K562 (cell line): ENCODE data around the gene ADGRF1. TPM values are rescaled to one million over a fixed set of nuclear protein-coding genes. Genes with fewer than 3 reads are reported as not detected.

Experiments used
- ATAC-seq: fragments of 200-7000 bp; cut with Tn5 transposase; 3 replicates; pipeline ENCODE4 v1.9.1; 2020; ENCODE audit warnings: moderate library complexity
- BruUV-seq: library from RNA; stranded (reverse); fragments of 400-500 nt; replicated peaks from 2 replicates; lab custom pipeline; 2021; lab: Mats Ljungman, UMichigan
- CTCF ChIA-PET: fragments of 300-600 bp; formaldehyde crosslinking; extraction: SDS; loops from one replicate; lab custom pipeline; 2021; ENCODE audit warnings: low intra/inter-chr PET ratio; lab: Yijun Ruan, JAX
- POLR2A ChIA-PET: fragments of 300-600, 350-650 bp; sonication (Branson Sonifier 250); formaldehyde crosslinking; extraction: SDS; loops from one replicate; lab custom pipeline; 2021; ENCODE audit warnings: antibody characterized with exemption, inconsistent platforms; lab: Yijun Ruan, JAX
- DNase-seq, 4 experiments: peaks; one replicate each; pipeline versions ENCODE4 v3.0.0 to v3.0.0-alpha.2; 2011 to 2018; ENCODE audit warnings: low spot score in 3 of 4, mixed read lengths in 3 of 4; ENCODE audit errors: extremely low read depth in 1 of 4
- FAIRE-seq: peaks from 2 replicates; lab custom pipeline; 2011; peaks lifted over from hg19 to GRCh38; lab: Jason Lieb, UNC
- H2AFZ ChIP-seq: 2 replicates; pipeline ENCODE4 v1.6.0; 2011; ENCODE audit warnings: low read depth, low read length, control low read depth, inconsistent platforms
- H3K27ac ChIP-seq: fragments of 200-600 bp; 3 replicates; pipeline ENCODE4 v1.8.0; 2011; ENCODE audit warnings: low read depth, mild to moderate bottlenecking, control low read depth, inconsistent platforms, low read length, moderate library complexity, mixed read lengths; ENCODE audit errors: extremely low read depth
- H3K27me3 ChIP-seq, 2 experiments: fragments of 300-600 bp in 1 of 2; 2 replicates in 1 of 2; 3 replicates in 1 of 2; pipeline versions ENCODE4 v1.6.0 to v1.8.0; 2011; ENCODE audit warnings: inconsistent platforms in 2 of 2, low read length in 2 of 2, mild to moderate bottlenecking in 1 of 2, mixed read lengths in 1 of 2, moderate library complexity in 1 of 2; ENCODE audit not compliant: control insufficient read depth in 2 of 2, insufficient read depth in 2 of 2
- H3K36me3 ChIP-seq: fragments of 300-600 bp; 3 replicates; pipeline ENCODE4 v1.8.0; 2011; ENCODE audit warnings: mild to moderate bottlenecking, low read length, inconsistent platforms; ENCODE audit not compliant: control insufficient read depth, insufficient read depth
- H3K4me1 ChIP-seq, 2 experiments: fragments of 200-600 bp in 1 of 2; replicated peaks in 1 of 2; 2 replicates in 1 of 2; 3 replicates in 1 of 2; pipeline versions ENCODE4 v1.5.1 to v1.8.0; 2011; ENCODE audit warnings: inconsistent platforms in 2 of 2, low read length in 2 of 2, mild to moderate bottlenecking in 1 of 2, mixed read lengths in 1 of 2, moderate library complexity in 1 of 2; ENCODE audit not compliant: control insufficient read depth in 2 of 2, insufficient read depth in 2 of 2
- H3K4me2 ChIP-seq: 2 replicates; pipeline ENCODE4 v1.6.1; 2011; ENCODE audit warnings: low read length, control low read depth, inconsistent platforms, mixed read lengths; ENCODE audit not compliant: insufficient read depth
- H3K4me3 ChIP-seq: fragments of 200-600 bp; sonication (generic), shearing (Covaris generic); 2 replicates; pipeline ENCODE4 v1.5.1; 2016; ENCODE audit warnings: control low read depth, inconsistent platforms
- H3K79me2 ChIP-seq: fragments of 200-600 bp; 3 replicates; pipeline ENCODE4 v1.8.0; 2011; ENCODE audit warnings: low read length, inconsistent platforms; ENCODE audit not compliant: control insufficient read depth, insufficient read depth
- H3K9ac ChIP-seq, 2 experiments: 2 replicates each; pipeline versions ENCODE4 v1.6.0 to v1.6.1; 2011; ENCODE audit warnings: low read depth in 2 of 2, low read length in 2 of 2, control low read depth in 1 of 2, inconsistent platforms in 1 of 2, mild to moderate bottlenecking in 1 of 2, mixed read lengths in 1 of 2; ENCODE audit not compliant: insufficient read depth in 1 of 2
- H3K9me1 ChIP-seq: one replicate; pipeline ENCODE4 v1.6.0; 2011; ENCODE audit warnings: inconsistent platforms, mild to moderate bottlenecking, low read length, moderate library complexity; ENCODE audit not compliant: control insufficient read depth, insufficient read depth
- H3K9me3 ChIP-seq: replicated peaks from 2 replicates; pipeline ENCODE4 v1.5.1; 2011; ENCODE audit warnings: low read depth, low read length, inconsistent platforms; ENCODE audit not compliant: control insufficient read depth, insufficient read depth
- H4K20me1 ChIP-seq: replicated peaks from 2 replicates; pipeline ENCODE4 v1.6.1; 2011; ENCODE audit warnings: low read length, inconsistent platforms, mixed read lengths; ENCODE audit not compliant: control insufficient read depth, insufficient read depth
- LCOR ChIP-seq: sonication (generic); formaldehyde crosslinking; IDR thresholded peaks from 2 replicates; pipeline ENCODE4 v1.8.0; 2022; ENCODE audit warnings: mild to moderate bottlenecking, missing genetic modification reagents
- PATZ1 ChIP-seq: fragments of 250-450 bp; sonication (Bioruptor Pico); IDR thresholded peaks from 2 replicates; pipeline ENCODE4 v1.5.0; 2020; ENCODE audit warnings: mild to moderate bottlenecking, borderline replicate concordance
- PHB2 ChIP-seq: fragments of 450-650 bp; IDR thresholded peaks from 2 replicates; pipeline ENCODE4 v1.6.1; 2017; ENCODE audit warnings: low read depth
- PHTF2 ChIP-seq: fragments of 250-450 bp; sonication (Bioruptor Pico); IDR thresholded peaks from 2 replicates; pipeline ENCODE4 v1.5.0; 2021; ENCODE audit warnings: mild to moderate bottlenecking
- PTTG1 ChIP-seq: fragments of 450-650 bp; IDR thresholded peaks from 2 replicates; pipeline ENCODE4 v1.6.1; 2016; ENCODE audit warnings: low read depth, mild to moderate bottlenecking, missing genetic modification characterization, missing compliant biosample characterization
- SIX5 ChIP-seq, 2 experiments: IDR thresholded peaks; 2 replicates each; pipeline ENCODE4 v1.6.1; 2011; ENCODE audit warnings: low read length in 2 of 2, borderline replicate concordance in 1 of 2, low read depth in 1 of 2, mild to moderate bottlenecking in 1 of 2, moderate library complexity in 1 of 2; ENCODE audit not compliant: insufficient read depth in 1 of 2
- TRIM24 ChIP-seq, 2 experiments: fragments of 450-650 bp; IDR thresholded peaks; 2 replicates each; pipeline ENCODE4 v1.6.1; 2016
- TRIM28 ChIP-seq: fragments of 450-650 bp; IDR thresholded peaks from 2 replicates; pipeline ENCODE4 v1.6.1; 2017
- ZNF57 ChIP-seq: fragments of 450-650 bp; formaldehyde crosslinking; IDR thresholded peaks from 2 replicates; pipeline ENCODE4 v1.4.0; 2020; ENCODE audit warnings: mild to moderate bottlenecking, moderate library complexity
- ZNF584 ChIP-seq: fragments of 200-800 bp; sonication (Bioruptor generic); IDR thresholded peaks from 2 replicates; pipeline ENCODE4 v1.6.1; 2016; ENCODE audit warnings: low read depth, mild to moderate bottlenecking, missing genetic modification characterization, missing compliant biosample characterization
- WGBS: fragments of 100-300 bp; shearing (Covaris generic); methylation state at CpG from one replicate; pipeline ENCODE4 v1.1.6; 2016; ENCODE audit warnings: low coverage, mixed read lengths; ENCODE audit not compliant: insufficient coverage; ENCODE audit errors: missing lambda C conversion rate; 5-methylcytosine and 5-hydroxymethylcytosine counted together
- in situ Hi-C: fragments of 300-500 bp; cut with MboI; formaldehyde crosslinking; loops from 4 replicates; pipeline ENCODE4 v1.15.0; 2018; ENCODE audit warnings: inconsistent platforms, mixed read lengths
- intact Hi-C: fragments of 100-400 bp; cut with micrococcal nuclease; formaldehyde crosslinking; loops from 2 replicates; pipeline ENCODE4 v1.14.2; 2022
- polyA plus RNA-seq, 8 experiments: library from polyadenylated mRNA; depleted of rRNA in 4 of 8; stranded (reverse) in 5 of 8; unstranded in 3 of 8; fragments of >200 nt; fragmentation: Nextera tagmentation in 2 of 8; fragmentation: Illumina TruSeq in 1 of 8; extraction: Ambion mirVana in 2 of 8; extraction: Trizol in 1 of 8; gene quantifications; 2 replicates each; pipeline versions ENCODE4 v1.2.1 to v1.2.3, GENCODE V29; 2011 to 2014; ENCODE audit warnings: inconsistent platforms in 1 of 8, missing spikeins in 1 of 8
- total RNA-seq, 7 experiments: library from RNA; depleted of rRNA in 6 of 7; stranded (reverse); fragments of >200 nt in 6 of 7; fragmentation: Illumina TruSeq in 2 of 7; extraction: Trizol in 2 of 7; gene quantifications; 2 replicates each; pipeline versions ENCODE4 v1.2.1 to v1.2.3, GENCODE V29; 2011 to 2021; ENCODE audit warnings: low replicate concordance in 1 of 7
- TF ChIP-seq, protein P1 (sequence below): sonication (generic); formaldehyde crosslinking; IDR thresholded peaks from 2 replicates; pipeline ENCODE4 v1.8.1; 2022; ENCODE audit warnings: missing genetic modification reagents
- TF ChIP-seq, protein P2 (sequence below): fragments of 250-450 bp; sonication (Bioruptor Pico); IDR thresholded peaks from 2 replicates; pipeline ENCODE4 v1.4.0; 2020; ENCODE audit warnings: mild to moderate bottlenecking, moderate library complexity, borderline replicate concordance

The ADGRF1 gene
- total and polyA plus RNA-seq, 9 of the 15 experiments (the other 6 are each of a cell fraction or from before 2014, with no cell fraction given), result not detected

DNA sequence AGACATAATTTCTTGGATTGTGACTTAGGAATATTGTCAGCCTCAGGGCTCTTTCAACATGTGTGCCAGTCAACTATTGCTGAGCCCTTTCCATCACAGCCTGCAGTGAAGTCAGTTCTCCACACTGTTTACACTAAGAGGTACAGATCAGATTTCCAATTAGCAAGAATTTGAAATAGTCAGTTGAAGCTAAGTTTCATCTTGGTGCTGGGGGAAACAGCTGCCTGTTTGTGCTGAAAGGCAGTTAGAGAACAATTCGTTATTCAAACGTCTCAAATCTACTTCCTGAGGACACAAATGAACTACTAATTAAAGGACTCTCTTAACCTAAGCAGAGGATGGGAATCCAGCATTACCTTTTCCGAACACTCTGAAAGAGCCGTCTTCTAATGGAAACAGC lies 25.9 kb downstream of the ADGRF1 start (continued):
- TF ChIP-seq LCOR (CRISPR knock-in tag) (no peak), TRIM28 (no peak), PHTF2 (no peak), ZNF584 (no peak)
- TF ChIP-seq, protein P1, sequence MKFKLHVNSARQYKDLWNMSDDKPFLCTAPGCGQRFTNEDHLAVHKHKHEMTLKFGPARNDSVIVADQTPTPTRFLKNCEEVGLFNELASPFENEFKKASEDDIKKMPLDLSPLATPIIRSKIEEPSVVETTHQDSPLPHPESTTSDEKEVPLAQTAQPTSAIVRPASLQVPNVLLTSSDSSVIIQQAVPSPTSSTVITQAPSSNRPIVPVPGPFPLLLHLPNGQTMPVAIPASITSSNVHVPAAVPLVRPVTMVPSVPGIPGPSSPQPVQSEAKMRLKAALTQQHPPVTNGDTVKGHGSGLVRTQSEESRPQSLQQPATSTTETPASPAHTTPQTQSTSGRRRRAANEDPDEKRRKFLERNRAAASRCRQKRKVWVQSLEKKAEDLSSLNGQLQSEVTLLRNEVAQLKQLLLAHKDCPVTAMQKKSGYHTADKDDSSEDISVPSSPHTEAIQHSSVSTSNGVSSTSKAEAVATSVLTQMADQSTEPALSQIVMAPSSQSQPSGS, result no peak

DNA sequence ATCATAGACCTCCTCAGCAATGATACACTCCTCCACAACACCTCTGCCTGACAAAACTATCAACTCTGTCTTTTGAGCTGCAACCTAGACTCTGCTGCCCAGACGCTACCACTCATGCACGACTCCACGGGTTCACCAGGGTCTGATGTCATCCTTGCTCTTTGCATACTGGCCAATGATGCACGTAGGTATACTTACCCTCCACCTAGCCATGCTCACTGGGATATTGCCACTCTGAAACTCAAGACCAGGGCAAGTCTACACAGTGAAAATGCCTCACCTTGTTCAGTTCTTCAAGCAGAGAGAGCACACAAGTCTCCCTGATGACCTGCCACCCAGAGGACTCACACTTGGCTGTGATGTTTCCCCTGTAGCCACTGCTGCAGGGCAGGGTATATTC lies 27.7 kb downstream of the ADGRF1 start:
- Histone ChIP-seq H3K79me2 (no peaks in the 10 kb centered on the region), H3K36me3 (no peaks in the 10 kb centered on the region), H3K27me3 (peaks cover 0 to under 1% of the 10 kb centered on the region in 2 experiments; a peak in 2 of 5 replicates), H3K9me3 (no peaks in the 10 kb centered on the region), H2AFZ (no peak overlapping the region), H4K20me1 (no peaks in the 10 kb centered on the region), H3K9ac (no peak overlapping the region), H3K4me1 (no peaks in the 10 kb centered on the region), H3K4me2 (no peak overlapping the region), H3K27ac (no peak overlapping the region), H3K9me1 (no peaks in the 10 kb centered on the region), H3K4me3 (no peak overlapping the region)
- ChIA-PET POLR2A (interaction anchor here (0.6 kb wide), 1 partner anchor 1071 kb away, joined by 4 read pairs; no protein-coding TSS in a partner anchor), CTCF (no interaction called here)
- ATAC-seq, result no peak
- in situ Hi-C loops (no loop called here), intact Hi-C loops (no loop called here)
- no peak for FAIRE-seq
- TF ChIP-seq PATZ1 (no peak), SIX5 (IDR thresholded peaks at IDR 0.05; ENCODE audit: borderline replicate concordance in 1 of 2, insufficient read depth in 1 of 2, low read depth in 1 of 2, low read length in 2 of 2) (no peak), PTTG1 (tag) (no peak), ZNF57 (CRISPR knock-in tag) (no peak), TRIM24 (IDR thresholded peaks at IDR 0.05) (no peak), PHB2 (no peak)
- TF ChIP-seq, protein P2, sequence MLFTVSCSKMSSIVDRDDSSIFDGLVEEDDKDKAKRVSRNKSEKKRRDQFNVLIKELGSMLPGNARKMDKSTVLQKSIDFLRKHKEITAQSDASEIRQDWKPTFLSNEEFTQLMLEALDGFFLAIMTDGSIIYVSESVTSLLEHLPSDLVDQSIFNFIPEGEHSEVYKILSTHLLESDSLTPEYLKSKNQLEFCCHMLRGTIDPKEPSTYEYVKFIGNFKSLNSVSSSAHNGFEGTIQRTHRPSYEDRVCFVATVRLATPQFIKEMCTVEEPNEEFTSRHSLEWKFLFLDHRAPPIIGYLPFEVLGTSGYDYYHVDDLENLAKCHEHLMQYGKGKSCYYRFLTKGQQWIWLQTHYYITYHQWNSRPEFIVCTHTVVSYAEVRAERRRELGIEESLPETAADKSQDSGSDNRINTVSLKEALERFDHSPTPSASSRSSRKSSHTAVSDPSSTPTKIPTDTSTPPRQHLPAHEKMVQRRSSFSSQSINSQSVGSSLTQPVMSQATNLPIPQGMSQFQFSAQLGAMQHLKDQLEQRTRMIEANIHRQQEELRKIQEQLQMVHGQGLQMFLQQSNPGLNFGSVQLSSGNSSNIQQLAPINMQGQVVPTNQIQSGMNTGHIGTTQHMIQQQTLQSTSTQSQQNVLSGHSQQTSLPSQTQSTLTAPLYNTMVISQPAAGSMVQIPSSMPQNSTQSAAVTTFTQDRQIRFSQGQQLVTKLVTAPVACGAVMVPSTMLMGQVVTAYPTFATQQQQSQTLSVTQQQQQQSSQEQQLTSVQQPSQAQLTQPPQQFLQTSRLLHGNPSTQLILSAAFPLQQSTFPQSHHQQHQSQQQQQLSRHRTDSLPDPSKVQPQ, result no peak
- BruUV-seq, result no TSS peak
- no peak for DNase-seq
- WGBS, result 0% methylated on average over 4 of the region's 4 CpGs
